Prostate gland (tissue), 2 donors: ENCODE results near the gene KLF11. TPM values are rescaled to one million over a fixed set of nuclear protein-coding genes. Genes with fewer than 3 reads are reported as not detected.
A peak's percentile ranks its signal among the peaks of the same experiment; 100 is the strongest.

Source experiments
- DNase-seq: peaks from one replicate; pipeline ENCODE4 v3.0.0-alpha.2; 2019; ENCODE audit warnings: low spot score
- H3K27ac ChIP-seq, 2 donors: fragments of 200-600 bp; sonication (generic); 2 replicates each; pipeline ENCODE4 v1.5.1; 2017 to 2019
- H3K27me3 ChIP-seq: fragments of 200-600 bp; sonication (generic); replicated peaks from 2 replicates; pipeline ENCODE4 v1.5.1; 2019; ENCODE audit not compliant: insufficient read depth
- H3K36me3 ChIP-seq, 2 donors: fragments of 200-600 bp; sonication (generic); 1 replicate in 1 of 2; 2 replicates in 1 of 2; pipeline versions ENCODE4 v1.5.1 to v1.8.1; 2017 to 2019
- H3K4me1 ChIP-seq: fragments of 200-600 bp; sonication (generic); replicated peaks from 2 replicates; pipeline ENCODE4 v1.5.1; 2019
- H3K4me3 ChIP-seq, 2 donors: fragments of 200-600 bp; sonication (generic); 2 replicates each; pipeline ENCODE4 v1.5.1; 2017 to 2019
- H3K9me3 ChIP-seq: fragments of 200-600 bp; sonication (generic); 2 replicates; pipeline ENCODE4 v1.5.1; 2017
- POLR2A ChIP-seq: fragments of 450-650 bp; IDR thresholded peaks from one replicate; pipeline ENCODE4 v1.6.1; 2016; ENCODE audit warnings: antibody characterized with exemption, mild to moderate bottlenecking
- POLR2AphosphoS5 ChIP-seq: sonication (generic); formaldehyde crosslinking; IDR thresholded peaks from one replicate; pipeline ENCODE4 v1.6.1; 2017; ENCODE audit warnings: antibody characterized with exemption
- WGBS: methylation state at CpG from one replicate; pipeline ENCODE4 v1.1.5; 2018; 5-methylcytosine and 5-hydroxymethylcytosine counted together
- intact Hi-C: fragments of 100-400 bp; cut with DNase I; formaldehyde crosslinking; loops from one replicate; pipeline ENCODE4 v1.14.2; 2022
- total RNA-seq, 2 donors: library from RNA; depleted of rRNA; stranded (reverse); fragments of >200 nt; gene quantifications; one replicate each; pipeline ENCODE4 v1.1.0, GENCODE V29; 2016
- TF ChIP-seq, protein P1 (sequence below), 4 experiments: fragments of 200-600 bp in 2 of 4; fragments of 450-650 bp in 2 of 4; sonication (generic) in 2 of 4; IDR thresholded peaks; 1 replicate in 3 of 4; 2 replicates in 1 of 4; pipeline ENCODE4 v1.5.1; 2016 to 2019; ENCODE audit warnings: antibody characterized with exemption in 4 of 4, mild to moderate bottlenecking in 2 of 4, moderate library complexity in 2 of 4

KLF11 gene
- total RNA-seq, 2 donors from 2014 or later, result 4.3 to 37.9 TPM

DNA sequence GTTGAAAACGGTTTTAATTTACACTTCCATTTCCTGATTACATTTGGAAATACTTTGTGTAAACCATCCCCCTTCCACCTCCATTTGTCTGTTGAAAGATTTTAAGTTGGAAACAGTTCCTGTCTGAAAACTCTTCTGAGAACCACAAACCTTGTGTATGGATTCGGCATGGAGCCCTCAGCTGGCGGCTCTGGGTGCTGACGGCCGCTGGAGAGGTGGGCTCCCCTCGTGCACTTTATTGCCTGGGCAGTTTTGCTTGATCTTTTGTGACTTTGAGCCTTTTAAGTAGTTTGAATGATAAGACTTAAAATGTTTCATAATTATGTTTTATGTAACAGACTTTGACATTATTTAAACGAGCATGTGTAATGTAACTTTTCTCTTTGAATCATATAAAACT lies 11.1 kb downstream of the KLF11 start:
- intact Hi-C loops, result no loop called here
- Histone ChIP-seq H3K36me3 (no peaks in the 10 kb centered on the region), H3K9me3 (no peaks in the 10 kb centered on the region), H3K27ac (no peak overlapping the region), H3K4me1 (no peaks in the 10 kb centered on the region), H3K27me3 (no peaks in the 10 kb centered on the region), H3K4me3 (no peak overlapping the region)
- DNase-seq, result no peak
- no peak for TF ChIP-seq POLR2AphosphoS5
- TF ChIP-seq, protein P1, sequence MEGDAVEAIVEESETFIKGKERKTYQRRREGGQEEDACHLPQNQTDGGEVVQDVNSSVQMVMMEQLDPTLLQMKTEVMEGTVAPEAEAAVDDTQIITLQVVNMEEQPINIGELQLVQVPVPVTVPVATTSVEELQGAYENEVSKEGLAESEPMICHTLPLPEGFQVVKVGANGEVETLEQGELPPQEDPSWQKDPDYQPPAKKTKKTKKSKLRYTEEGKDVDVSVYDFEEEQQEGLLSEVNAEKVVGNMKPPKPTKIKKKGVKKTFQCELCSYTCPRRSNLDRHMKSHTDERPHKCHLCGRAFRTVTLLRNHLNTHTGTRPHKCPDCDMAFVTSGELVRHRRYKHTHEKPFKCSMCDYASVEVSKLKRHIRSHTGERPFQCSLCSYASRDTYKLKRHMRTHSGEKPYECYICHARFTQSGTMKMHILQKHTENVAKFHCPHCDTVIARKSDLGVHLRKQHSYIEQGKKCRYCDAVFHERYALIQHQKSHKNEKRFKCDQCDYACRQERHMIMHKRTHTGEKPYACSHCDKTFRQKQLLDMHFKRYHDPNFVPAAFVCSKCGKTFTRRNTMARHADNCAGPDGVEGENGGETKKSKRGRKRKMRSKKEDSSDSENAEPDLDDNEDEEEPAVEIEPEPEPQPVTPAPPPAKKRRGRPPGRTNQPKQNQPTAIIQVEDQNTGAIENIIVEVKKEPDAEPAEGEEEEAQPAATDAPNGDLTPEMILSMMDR (IDR thresholded peaks at IDR 0.05), result no peak
- TF ChIP-seq POLR2A, result no peak
- 65% methylated on average over 7 of the region's 7 CpGs for WGBS

DNA sequence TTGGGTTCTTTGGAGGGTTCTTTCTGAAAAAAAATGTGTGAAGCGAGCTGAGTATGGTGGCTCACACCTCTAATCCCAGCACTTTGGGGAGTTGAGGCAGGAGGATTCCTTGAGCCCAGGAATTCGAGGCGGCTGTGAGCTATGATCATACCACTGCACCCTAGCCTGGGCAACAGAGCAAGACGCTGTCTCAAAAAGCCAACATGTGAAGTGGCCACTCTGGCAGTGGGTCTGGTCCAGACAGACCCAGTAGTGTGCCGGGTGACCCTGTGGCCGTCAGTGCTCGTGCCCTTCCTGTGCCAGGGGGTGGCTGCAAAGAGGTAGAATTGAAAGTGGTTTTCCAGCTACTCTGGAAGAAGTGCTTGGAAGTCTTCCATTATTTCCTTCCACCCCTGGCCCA lies 11.6 kb downstream of the KLF11 start:
- TF ChIP-seq, protein P1 (IDR thresholded peaks at IDR 0.05), result no peak
- TF ChIP-seq POLR2AphosphoS5 (no peak), POLR2A (no peak)
- Histone ChIP-seq H3K36me3 (no peaks in the 10 kb centered on the region), H3K9me3 (no peaks in the 10 kb centered on the region), H3K4me3 (no peak overlapping the region), H3K4me1 (no peaks in the 10 kb centered on the region), H3K27me3 (no peaks in the 10 kb centered on the region), H3K27ac (no peak overlapping the region)
- intact Hi-C loops, result no loop called here
- 83% methylated on average over 7 of the region's 7 CpGs for WGBS
- no peak for DNase-seq

DNA sequence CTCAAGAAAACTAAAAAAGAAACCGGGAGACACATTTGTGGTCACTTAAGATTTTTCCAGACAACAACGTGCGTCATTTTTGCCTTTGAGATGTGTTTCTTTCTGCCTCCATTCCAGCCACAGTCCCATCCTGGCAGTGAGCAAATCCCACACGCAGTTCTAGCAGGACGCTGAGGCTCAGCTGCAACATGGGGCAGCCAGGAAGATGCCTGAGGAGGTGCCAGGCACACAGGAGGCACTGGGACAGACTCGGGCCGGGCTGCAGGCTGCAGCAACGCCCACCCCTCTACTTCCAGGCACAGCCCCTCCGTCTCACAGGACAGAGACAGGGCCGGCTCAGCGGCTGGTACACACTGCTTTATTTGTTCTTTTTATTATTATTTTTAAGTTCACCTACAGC lies 13.1 kb downstream of the KLF11 start:
- H3K9me3 ChIP-seq, result no peaks in the 10 kb centered on the region
- H3K4me3 ChIP-seq, result no peak overlapping the region
- 63% methylated on average over 11 of the region's 11 CpGs for whole genome bisulfite sequencing
- TF ChIP-seq, protein P1 (IDR thresholded peaks at IDR 0.05), result no peak
- TF ChIP-seq POLR2AphosphoS5 (no peak), POLR2A (no peak)
- no peaks in the 10 kb centered on the region for H3K4me1 ChIP-seq
- H3K27ac ChIP-seq, result no peak overlapping the region
- H3K27me3 ChIP-seq, result no peaks in the 10 kb centered on the region
- DNase-seq, result no peak
- intact Hi-C loops, result no loop called here
- H3K36me3 ChIP-seq, result no peaks in the 10 kb centered on the region

DNA sequence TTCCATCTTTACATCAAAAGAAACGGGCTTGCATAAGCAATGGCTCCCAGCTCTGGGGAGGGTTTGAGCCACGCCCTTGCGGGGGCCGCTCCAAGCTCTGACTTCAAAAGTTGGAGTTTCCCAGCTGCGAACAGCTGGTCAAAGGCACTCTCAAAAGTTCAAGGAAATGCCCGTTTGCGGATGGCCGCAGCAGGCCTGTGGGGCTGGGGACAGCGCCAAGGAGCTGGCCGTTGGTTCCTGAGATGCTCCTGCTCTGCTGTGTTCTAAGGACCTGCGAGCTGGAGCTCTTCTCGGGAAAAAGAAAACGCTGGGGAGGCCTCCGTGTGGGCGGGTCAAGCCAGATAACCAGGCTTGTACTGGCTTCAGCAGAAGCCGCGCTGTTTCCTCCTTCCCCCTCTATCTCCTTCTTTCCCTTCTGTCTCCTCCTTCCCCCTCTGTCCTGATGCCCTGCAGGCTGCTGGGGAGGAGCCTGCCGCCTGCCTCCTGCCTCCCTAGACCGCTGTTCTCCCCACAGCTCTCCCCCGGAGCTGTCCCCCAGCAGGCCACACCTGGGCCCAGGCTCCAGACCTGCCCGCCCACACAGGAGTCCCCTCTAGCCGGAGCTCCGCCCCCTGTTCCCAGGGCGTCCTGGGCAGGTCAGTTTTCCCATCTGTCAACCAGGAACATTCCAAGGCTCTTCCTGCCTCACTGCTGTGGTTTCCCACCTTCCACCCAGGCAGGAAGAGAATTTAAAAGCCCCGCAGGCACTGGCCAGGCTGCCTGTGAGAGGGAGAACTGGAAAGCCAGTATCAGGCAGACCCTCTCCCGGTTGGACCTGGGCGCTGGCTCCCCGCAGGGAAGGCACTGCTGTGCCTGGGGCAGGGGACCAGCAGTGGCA lies 14.1 kb downstream of the KLF11 start:
- no peak for DNase-seq
- Histone ChIP-seq H3K27ac (peak overlapping the region; percentile 45 to 47), H3K27me3 (no peaks in the 10 kb centered on the region), H3K4me3 (no peak overlapping the region), H3K36me3 (no peaks in the 10 kb centered on the region), H3K4me1 (no peaks in the 10 kb centered on the region), H3K9me3 (no peaks in the 10 kb centered on the region)
- intact Hi-C loops, result no loop called here
- 21% methylated on average over 28 of the region's 28 CpGs for WGBS
- TF ChIP-seq, protein P1 (IDR thresholded peaks at IDR 0.05), result no peak
- TF ChIP-seq POLR2A (no peak), POLR2AphosphoS5 (no peak)
